HEK293 (cell line): ENCODE data around the gene NDC1.

Experiments used
- MYNN ChIP-seq: fragments of 450-650 bp; formaldehyde crosslinking; IDR thresholded peaks from 2 replicates; pipeline ENCODE4 v1.5.1; 2016; ENCODE audit warnings: missing biosample characterization, missing genetic modification characterization, borderline replicate concordance
- ZBTB1 ChIP-seq: fragments of 450-650 bp; formaldehyde crosslinking; IDR thresholded peaks from 2 replicates; pipeline ENCODE4 v1.5.1; 2016; ENCODE audit warnings: missing biosample characterization, missing genetic modification characterization
- ZNF169 ChIP-seq: fragments of 450-650 bp; formaldehyde crosslinking; IDR thresholded peaks from 2 replicates; pipeline ENCODE4 v1.5.1; 2016; ENCODE audit warnings: missing biosample characterization, missing genetic modification characterization
- ZNF629 ChIP-seq: fragments of 450-650 bp; formaldehyde crosslinking; IDR thresholded peaks from 2 replicates; pipeline ENCODE4 v1.5.1; 2017; ENCODE audit warnings: missing biosample characterization, missing genetic modification characterization
- TF ChIP-seq, protein P1 (sequence below): fragments of 450-650 bp; formaldehyde crosslinking; IDR thresholded peaks from 2 replicates; pipeline ENCODE4 v1.5.1; 2016; ENCODE audit warnings: missing biosample characterization, missing genetic modification characterization

DNA sequence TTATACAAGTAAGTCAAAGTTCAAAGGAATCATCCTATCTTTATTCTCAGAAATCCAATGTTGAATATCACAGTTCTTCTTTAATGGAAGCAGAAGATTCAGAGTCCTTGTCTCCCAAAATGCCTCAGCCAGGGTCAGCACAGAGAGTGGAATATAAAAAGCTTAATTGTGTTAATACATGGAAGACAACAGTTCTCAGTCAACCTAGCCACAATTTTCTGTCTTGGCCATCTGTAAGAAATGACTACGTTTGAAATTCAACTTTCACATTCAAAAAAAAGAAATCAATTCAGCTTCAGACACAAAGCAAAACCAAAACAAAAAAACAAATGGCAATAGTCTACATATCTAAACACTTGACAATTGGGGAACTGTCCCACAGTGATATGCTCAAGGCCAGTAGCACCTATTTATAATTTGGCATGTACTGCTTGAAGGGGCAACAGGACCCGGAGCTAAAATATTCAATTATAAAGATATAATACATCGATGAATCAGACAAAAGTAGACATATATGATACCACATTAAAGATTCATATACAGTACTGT, 71.8 kb downstream of the NDC1 start:
- TF ChIP-seq ZNF629 (tag by site-specific recombination) = no peak
- TF ChIP-seq, protein P1, sequence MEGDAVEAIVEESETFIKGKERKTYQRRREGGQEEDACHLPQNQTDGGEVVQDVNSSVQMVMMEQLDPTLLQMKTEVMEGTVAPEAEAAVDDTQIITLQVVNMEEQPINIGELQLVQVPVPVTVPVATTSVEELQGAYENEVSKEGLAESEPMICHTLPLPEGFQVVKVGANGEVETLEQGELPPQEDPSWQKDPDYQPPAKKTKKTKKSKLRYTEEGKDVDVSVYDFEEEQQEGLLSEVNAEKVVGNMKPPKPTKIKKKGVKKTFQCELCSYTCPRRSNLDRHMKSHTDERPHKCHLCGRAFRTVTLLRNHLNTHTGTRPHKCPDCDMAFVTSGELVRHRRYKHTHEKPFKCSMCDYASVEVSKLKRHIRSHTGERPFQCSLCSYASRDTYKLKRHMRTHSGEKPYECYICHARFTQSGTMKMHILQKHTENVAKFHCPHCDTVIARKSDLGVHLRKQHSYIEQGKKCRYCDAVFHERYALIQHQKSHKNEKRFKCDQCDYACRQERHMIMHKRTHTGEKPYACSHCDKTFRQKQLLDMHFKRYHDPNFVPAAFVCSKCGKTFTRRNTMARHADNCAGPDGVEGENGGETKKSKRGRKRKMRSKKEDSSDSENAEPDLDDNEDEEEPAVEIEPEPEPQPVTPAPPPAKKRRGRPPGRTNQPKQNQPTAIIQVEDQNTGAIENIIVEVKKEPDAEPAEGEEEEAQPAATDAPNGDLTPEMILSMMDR (tag by site-specific recombination) = no peak
- no peak for TF ChIP-seq MYNN
- TF ChIP-seq ZNF169 (tag by site-specific recombination) = no peak
- TF ChIP-seq ZBTB1 = no peak
